ENCODE results near the gene AK8.

AK8 gene

GRCh38 chr9:132761602-132762001 lies 116.5 kb downstream of the AK8 start:
- Mint-ChIP-seq H3K27ac (no peak overlapping the region), H3K27me3 (peaks cover 2% of the 10 kb centered on the region), H3K4me3 (no peak overlapping the region), H3K4me1 (no peaks in the 10 kb centered on the region), H3K36me3 (no peaks in the 10 kb centered on the region), H3K9me3 (no peaks in the 10 kb centered on the region)
- no peak for DNase-seq (ENCODE audit: low spot score in 2 of 2)
- ATAC-seq (ENCODE audit: low read depth), result no peak

- H3K9me3 Mint-ChIP-seq, result no peaks in the 10 kb centered on the region
- no peak for DNase-seq (ENCODE audit: low spot score in 2 of 2)
- no peak overlapping the region for H3K4me3 Mint-ChIP-seq
- no peak for ATAC-seq (ENCODE audit: low read depth)
- H3K27me3 Mint-ChIP-seq, result peaks cover 2% of the 10 kb centered on the region
- H3K27ac Mint-ChIP-seq, result no peak overlapping the region
- H3K36me3 Mint-ChIP-seq, result no peaks in the 10 kb centered on the region
- no peaks in the 10 kb centered on the region for H3K4me1 Mint-ChIP-seq
Observed at GRCh38 chr9:132760057-132760456, 118.0 kb downstream of the AK8 start.

DNA sequence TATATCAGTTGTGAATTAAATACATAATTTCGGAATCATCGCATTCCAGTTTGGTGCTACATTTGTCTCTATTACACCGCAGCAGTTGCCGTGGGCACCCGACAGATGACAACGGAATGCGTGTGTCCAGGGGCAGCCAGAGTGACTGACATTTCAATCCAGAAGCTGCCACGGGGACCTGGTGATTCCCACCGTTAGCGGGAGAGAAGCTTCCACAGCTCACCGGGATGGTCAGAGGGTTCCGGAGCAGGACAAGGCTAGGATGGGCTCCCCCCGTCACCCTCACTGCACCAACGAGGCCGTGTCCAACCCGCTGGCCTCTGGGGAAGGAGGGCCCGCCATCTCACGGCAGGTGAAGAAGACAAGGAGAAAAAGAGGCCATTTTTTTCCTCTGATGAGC lies 121.1 kb downstream of the AK8 start:
- H3K9me3 Mint-ChIP-seq, result no peaks in the 10 kb centered on the region
- H3K4me1 Mint-ChIP-seq, result no peaks in the 10 kb centered on the region
- DNase-seq (ENCODE audit: low spot score in 2 of 2) (no peak), ATAC-seq (ENCODE audit: low read depth) (no peak)
- H3K27ac Mint-ChIP-seq, result no peak overlapping the region
- no peaks in the 10 kb centered on the region for H3K36me3 Mint-ChIP-seq
- H3K27me3 Mint-ChIP-seq, result peaks cover 5% of the 10 kb centered on the region
- no peak overlapping the region for H3K4me3 Mint-ChIP-seq

DNA sequence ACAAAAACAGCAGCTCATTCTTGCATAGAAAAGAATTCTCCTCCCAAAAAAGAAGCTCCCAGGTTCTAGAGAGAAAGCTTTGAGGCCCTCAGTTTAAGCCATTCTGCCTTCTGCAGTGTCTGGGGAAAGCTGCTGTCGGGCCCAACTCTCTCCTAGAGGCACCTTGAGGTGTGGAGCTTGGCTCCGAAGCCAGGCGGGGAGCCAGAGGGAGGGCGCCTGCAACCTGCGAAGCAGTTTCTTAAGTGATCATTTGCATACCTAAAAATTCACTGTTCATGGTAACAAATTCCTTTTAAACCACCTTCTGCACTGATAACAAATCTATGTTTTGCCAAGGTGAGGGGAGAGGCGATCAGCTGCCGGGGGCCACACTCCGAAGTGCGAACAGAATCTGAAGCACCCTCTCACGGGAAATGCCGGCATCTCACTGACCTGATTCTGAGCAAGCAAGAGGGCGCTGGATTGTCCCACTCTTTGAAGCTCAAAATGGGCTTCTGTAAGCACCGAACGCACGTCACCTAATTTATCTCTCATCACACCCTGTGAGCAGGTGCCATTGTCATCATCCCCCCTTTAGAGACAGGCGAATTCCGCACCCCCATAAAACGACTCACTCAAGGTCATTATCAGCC lies 121.8 kb downstream of the AK8 start:
- ATAC-seq (ENCODE audit: low read depth), result no peak
- Mint-ChIP-seq H3K27me3 (peaks cover 3% of the 10 kb centered on the region), H3K27ac (no peak overlapping the region), H3K4me3 (no peak overlapping the region), H3K9me3 (no peaks in the 10 kb centered on the region), H3K36me3 (no peaks in the 10 kb centered on the region), H3K4me1 (no peaks in the 10 kb centered on the region)
- DNase-seq (ENCODE audit: low spot score in 2 of 2), result no peak

DNA sequence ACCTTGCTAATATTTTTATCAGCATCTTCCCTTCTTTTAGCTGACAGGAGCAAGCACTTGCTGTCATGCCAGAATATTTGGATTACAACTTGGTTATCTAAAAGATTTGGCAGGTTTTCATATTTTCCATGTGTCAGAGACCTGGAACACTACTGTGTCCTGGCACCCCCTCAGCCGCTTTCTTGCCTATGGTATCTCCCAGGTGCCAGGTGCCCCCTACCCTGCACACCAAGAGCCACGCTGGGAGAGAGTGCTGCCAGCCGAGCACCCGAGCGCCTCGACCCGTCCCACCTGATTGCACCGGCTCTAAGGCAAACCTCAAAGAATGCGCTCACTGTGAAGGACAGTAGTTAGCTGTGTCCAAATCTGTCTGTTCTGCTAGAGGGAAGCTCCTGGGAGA lies 123.0 kb downstream of the AK8 start:
- Mint-ChIP-seq H3K36me3 (no peaks in the 10 kb centered on the region), H3K4me3 (no peak overlapping the region), H3K27ac (no peak overlapping the region), H3K27me3 (peaks cover 3% of the 10 kb centered on the region), H3K9me3 (no peaks in the 10 kb centered on the region), H3K4me1 (no peaks in the 10 kb centered on the region)
- ATAC-seq (ENCODE audit: low read depth), result no peak
- no peak for DNase-seq (ENCODE audit: low spot score in 2 of 2)

DNA sequence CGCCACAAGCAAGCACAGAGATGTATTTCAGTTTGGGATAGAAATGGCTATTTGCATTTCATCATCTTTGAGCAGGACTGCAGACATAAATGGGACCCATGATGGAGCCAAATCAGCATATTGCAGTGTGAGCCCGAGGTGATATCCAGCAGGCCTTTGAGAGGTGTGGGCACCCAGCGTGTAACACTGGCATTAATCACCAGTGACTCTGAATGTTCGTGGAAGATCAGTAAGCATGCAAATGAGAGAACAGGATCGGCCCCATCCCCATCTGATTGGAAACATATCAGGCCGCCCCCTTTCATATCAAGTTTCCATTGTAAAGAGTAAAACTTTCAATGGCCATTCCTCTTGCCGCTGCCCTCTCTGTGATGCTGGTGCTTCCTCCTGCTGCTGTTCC lies 123.8 kb downstream of the AK8 start:
- H3K4me1 Mint-ChIP-seq, result no peaks in the 10 kb centered on the region
- ATAC-seq (ENCODE audit: low read depth), result no peak
- no peak overlapping the region for H3K4me3 Mint-ChIP-seq

DNA sequence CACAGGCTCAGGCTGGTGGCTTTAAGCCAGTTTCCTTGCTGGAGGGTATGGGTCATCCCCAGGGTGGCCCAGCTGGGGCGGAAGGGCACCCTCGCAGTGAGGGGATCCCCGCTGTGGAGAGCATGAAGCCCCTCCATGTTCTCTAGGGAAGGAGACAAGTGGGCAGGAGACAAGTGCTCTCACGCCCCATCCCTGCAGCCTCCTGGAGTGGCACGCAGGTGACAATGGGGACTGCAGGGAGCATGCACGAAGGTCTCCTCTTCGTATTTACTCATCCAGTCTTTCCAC lies 124.5 kb downstream of the AK8 start:
- Mint-ChIP-seq H3K27me3 (peaks cover 3% of the 10 kb centered on the region), H3K36me3 (no peaks in the 10 kb centered on the region), H3K27ac (no peak overlapping the region), H3K4me3 (no peak overlapping the region), H3K9me3 (no peaks in the 10 kb centered on the region), H3K4me1 (no peaks in the 10 kb centered on the region)
- no peak for ATAC-seq (ENCODE audit: low read depth)
- no peak for DNase-seq (ENCODE audit: low spot score in 2 of 2)

More for the DNA sequence above, 123.8 kb downstream of the AK8 start:
- no peaks in the 10 kb centered on the region for H3K9me3 Mint-ChIP-seq
- DNase-seq (ENCODE audit: low spot score in 2 of 2), result no peak
- no peak overlapping the region for H3K27ac Mint-ChIP-seq
- no peaks in the 10 kb centered on the region for H3K36me3 Mint-ChIP-seq
- peaks cover 3% of the 10 kb centered on the region for H3K27me3 Mint-ChIP-seq

- Mint-ChIP-seq H3K27me3 (peaks cover 3% of the 10 kb centered on the region), H3K4me1 (no peaks in the 10 kb centered on the region), H3K9me3 (no peaks in the 10 kb centered on the region), H3K27ac (no peak overlapping the region), H3K4me3 (no peak overlapping the region), H3K36me3 (no peaks in the 10 kb centered on the region)
- no peak for DNase-seq (ENCODE audit: low spot score in 2 of 2)
- no peak for ATAC-seq (ENCODE audit: low read depth)
Observed at GRCh38 chr9:132752877-132753592, 125.0 kb downstream of the AK8 start.

DNA sequence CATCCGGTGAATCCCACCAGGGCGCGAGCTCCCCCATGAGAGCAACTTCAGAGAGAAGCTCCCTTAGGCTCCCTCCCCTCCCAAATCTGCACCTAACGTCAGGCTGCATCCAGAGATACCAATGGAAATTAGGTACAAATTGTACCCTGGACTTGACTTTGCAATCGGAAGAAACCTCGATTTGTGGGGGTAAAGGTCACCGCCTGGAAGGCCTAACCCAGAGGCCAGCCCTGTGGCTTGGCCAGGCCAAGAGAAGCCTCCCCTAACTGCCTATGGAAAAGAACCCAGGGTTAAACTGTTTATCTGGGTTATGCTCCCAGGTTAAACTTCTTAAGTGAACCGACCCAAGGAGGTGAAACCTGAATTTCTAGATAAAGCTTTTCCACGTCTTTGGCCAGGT lies 127.4 kb downstream of the AK8 start:
- ATAC-seq (ENCODE audit: low read depth), result no peak
- H3K36me3 Mint-ChIP-seq, result no peaks in the 10 kb centered on the region
- H3K27ac Mint-ChIP-seq, result no peak overlapping the region
- H3K27me3 Mint-ChIP-seq, result peaks cover 7% of the 10 kb centered on the region
- H3K9me3 Mint-ChIP-seq, result no peaks in the 10 kb centered on the region
- H3K4me3 Mint-ChIP-seq, result no peak overlapping the region
- no peaks in the 10 kb centered on the region for H3K4me1 Mint-ChIP-seq
- no peak for DNase-seq (ENCODE audit: low spot score in 2 of 2)

- H3K4me3 Mint-ChIP-seq, result no peak overlapping the region
- H3K36me3 Mint-ChIP-seq, result no peaks in the 10 kb centered on the region
- peaks cover 2% of the 10 kb centered on the region for H3K4me1 Mint-ChIP-seq
- no peaks in the 10 kb centered on the region for H3K9me3 Mint-ChIP-seq
- DNase-seq (ENCODE audit: low spot score in 2 of 2), result no peak
- no peak overlapping the region for H3K27ac Mint-ChIP-seq
- peaks cover 11% of the 10 kb centered on the region for H3K27me3 Mint-ChIP-seq
- no peak for ATAC-seq (ENCODE audit: low read depth)
Observed at GRCh38 chr9:132749306-132749705, 128.8 kb downstream of the AK8 start.

- H3K9me3 Mint-ChIP-seq, result no peaks in the 10 kb centered on the region
- H3K27me3 Mint-ChIP-seq, result peaks cover 20% of the 10 kb centered on the region
- ATAC-seq (ENCODE audit: low read depth), result no peak
- no peak overlapping the region for H3K27ac Mint-ChIP-seq
- H3K36me3 Mint-ChIP-seq, result no peaks in the 10 kb centered on the region
- peaks cover 2% of the 10 kb centered on the region for H3K4me1 Mint-ChIP-seq
- no peak overlapping the region for H3K4me3 Mint-ChIP-seq
- DNase-seq (ENCODE audit: low spot score in 2 of 2), result no peak
Observed at GRCh38 chr9:132748450-132748849, 129.6 kb downstream of the AK8 start.

- peaks cover 2% of the 10 kb centered on the region for H3K4me1 Mint-ChIP-seq
- H3K4me3 Mint-ChIP-seq, result no peak overlapping the region
- H3K27me3 Mint-ChIP-seq, result peaks cover 20% of the 10 kb centered on the region
- H3K36me3 Mint-ChIP-seq, result no peaks in the 10 kb centered on the region
- H3K27ac Mint-ChIP-seq, result no peak overlapping the region
- no peak for ATAC-seq (ENCODE audit: low read depth)
- H3K9me3 Mint-ChIP-seq, result no peaks in the 10 kb centered on the region
- no peak for DNase-seq (ENCODE audit: low spot score in 2 of 2)
Observed at GRCh38 chr9:132745756-132746709, 132.1 kb downstream of the AK8 start.

DNA sequence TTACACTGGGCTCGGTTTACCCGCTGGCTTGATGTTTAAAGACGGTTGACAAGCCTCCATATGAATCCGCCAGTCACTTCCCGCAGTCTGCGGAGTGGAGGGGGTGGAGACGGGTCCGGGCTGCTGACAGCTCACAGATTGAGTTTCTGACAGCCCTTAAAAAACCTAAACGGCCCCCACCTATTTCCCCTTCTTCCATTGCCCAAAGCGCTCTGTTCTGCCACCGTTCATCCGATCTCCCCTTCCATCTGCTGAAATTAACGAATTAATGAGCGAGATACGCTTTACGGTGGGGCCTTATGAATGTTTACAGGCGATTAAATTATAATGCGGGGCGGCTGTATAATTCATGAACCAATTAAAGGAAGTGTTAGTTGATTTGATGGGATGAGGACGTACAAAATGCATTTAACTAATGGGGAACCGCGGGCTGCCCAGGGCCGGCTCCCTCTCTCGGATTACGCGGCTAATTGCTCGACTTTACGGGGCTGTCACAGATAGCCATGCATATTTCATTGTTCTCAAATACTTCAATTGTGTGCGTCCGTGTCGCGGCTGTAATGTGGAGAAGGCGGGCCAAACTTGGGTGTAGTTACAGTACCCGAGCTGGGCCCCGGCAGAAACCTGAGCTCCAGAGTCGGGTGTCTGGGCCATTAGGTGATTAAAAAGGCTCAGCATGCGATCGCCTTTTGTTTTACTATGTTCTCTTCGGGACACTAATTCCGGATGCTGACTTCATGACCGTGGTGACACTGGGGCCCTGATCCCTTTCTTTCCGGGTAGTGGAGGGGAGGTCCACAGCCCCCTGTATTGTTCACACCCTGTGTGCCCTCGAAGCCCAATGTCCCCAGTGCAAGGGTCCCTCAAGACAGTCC lies 133.0 kb downstream of the AK8 start:
- H3K36me3 Mint-ChIP-seq, result no peaks in the 10 kb centered on the region
- no peaks in the 10 kb centered on the region for H3K9me3 Mint-ChIP-seq
- DNase-seq (ENCODE audit: low spot score in 2 of 2) (no peak), ATAC-seq (ENCODE audit: low read depth) (no peak)
- peaks cover 2% of the 10 kb centered on the region for H3K4me1 Mint-ChIP-seq
- peaks cover 20% of the 10 kb centered on the region for H3K27me3 Mint-ChIP-seq
- peak overlapping the region; percentile 60 for H3K27ac Mint-ChIP-seq
- no peak overlapping the region for H3K4me3 Mint-ChIP-seq
